GM10248 (cell line): ENCODE measurements around the gene POLE.

Experiments used
- CTCF ChIA-PET: fragments of 300-600 bp; sonication (Branson Sonifier 250); formaldehyde crosslinking; extraction: SDS; loops from one replicate; lab custom pipeline; 2021; ENCODE audit warnings: antibody characterized with exemption; lab: Yijun Ruan, JAX
- POLR2A ChIA-PET: fragments of 350-650 bp; sonication (Branson Sonifier 250); formaldehyde crosslinking; extraction: SDS; loops from one replicate; lab custom pipeline; 2020; ENCODE audit warnings: antibody characterized with exemption; lab: Yijun Ruan, JAX
- DNase-seq: peaks from one replicate; pipeline ENCODE4 v3.0.0; 2012; ENCODE audit errors: extremely low spot score
- TF ChIP-seq, protein P1 (sequence below): IDR thresholded peaks from 2 replicates; pipeline ENCODE4 v1.5.1; 2012; ENCODE audit warnings: mild to moderate bottlenecking, low read depth; ENCODE audit errors: extremely low read depth, missing control alignments, control extremely low read depth

The POLE gene

DNA sequence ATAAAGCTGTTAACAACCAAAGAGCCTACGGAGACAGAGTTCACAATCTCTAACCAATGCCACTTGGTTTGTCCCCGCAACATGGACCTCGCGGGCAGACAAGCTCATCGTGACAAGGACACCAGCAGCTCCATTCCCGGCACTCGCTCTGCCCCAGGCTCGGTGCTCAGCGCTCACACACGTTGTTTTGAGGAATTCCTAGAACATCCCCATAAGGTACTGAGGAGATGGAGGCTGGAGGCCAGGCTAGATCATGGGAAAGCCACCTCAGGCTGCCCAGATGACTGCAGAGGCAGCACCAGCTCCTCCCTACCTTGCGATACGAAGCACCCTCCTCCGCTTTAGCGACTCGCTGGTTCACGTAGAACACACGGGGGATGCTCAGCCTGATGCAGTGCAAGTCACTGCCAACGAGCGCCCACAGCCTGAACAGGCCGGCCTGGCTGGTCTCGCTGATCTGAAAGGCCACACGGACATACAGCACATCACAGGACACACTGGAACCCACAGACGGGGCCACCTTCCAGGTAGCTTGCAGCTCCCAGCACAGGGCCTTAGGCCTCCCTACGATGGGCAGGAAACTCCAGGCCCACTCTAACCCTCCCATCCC, 38.4 kb downstream of the POLE start:
- ChIA-PET POLR2A (no interaction called here), CTCF (interaction anchor here (1.4 to 2.6 kb wide), 3 partner anchors 10 to 34 kb away, joined by 3 to 11 read pairs (median 3); no protein-coding TSS in a partner anchor)
- TF ChIP-seq, protein P1, sequence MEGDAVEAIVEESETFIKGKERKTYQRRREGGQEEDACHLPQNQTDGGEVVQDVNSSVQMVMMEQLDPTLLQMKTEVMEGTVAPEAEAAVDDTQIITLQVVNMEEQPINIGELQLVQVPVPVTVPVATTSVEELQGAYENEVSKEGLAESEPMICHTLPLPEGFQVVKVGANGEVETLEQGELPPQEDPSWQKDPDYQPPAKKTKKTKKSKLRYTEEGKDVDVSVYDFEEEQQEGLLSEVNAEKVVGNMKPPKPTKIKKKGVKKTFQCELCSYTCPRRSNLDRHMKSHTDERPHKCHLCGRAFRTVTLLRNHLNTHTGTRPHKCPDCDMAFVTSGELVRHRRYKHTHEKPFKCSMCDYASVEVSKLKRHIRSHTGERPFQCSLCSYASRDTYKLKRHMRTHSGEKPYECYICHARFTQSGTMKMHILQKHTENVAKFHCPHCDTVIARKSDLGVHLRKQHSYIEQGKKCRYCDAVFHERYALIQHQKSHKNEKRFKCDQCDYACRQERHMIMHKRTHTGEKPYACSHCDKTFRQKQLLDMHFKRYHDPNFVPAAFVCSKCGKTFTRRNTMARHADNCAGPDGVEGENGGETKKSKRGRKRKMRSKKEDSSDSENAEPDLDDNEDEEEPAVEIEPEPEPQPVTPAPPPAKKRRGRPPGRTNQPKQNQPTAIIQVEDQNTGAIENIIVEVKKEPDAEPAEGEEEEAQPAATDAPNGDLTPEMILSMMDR, result no peak
- DNase-seq, result no peak

DNA sequence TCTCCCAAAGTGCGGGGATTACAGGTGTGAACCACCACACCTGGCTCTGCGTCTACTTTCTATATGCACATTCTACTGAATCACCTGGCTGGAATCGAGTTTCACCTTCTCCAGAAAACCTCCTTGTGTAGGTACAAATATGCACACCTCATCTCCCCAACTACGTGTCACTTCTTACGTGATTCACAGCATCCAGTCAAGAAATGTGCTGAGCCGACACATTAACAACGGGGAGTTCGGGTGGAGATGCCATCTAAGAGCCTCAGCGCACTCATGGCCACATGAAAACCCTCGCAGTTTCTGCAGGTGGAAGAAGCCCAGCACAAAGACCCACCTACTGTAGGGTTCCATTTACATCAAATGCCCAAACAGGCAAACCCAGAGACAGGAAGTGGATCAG, 39.3 kb downstream of the POLE start:
- no peak for DNase-seq
- TF ChIP-seq, protein P1, result no peak
- POLR2A ChIA-PET, result no interaction called here
- CTCF ChIA-PET, result interaction anchor here (1.4 kb wide), 2 partner anchors 12 to 33 kb away, joined by 3 read pairs; no protein-coding TSS in a partner anchor

DNA sequence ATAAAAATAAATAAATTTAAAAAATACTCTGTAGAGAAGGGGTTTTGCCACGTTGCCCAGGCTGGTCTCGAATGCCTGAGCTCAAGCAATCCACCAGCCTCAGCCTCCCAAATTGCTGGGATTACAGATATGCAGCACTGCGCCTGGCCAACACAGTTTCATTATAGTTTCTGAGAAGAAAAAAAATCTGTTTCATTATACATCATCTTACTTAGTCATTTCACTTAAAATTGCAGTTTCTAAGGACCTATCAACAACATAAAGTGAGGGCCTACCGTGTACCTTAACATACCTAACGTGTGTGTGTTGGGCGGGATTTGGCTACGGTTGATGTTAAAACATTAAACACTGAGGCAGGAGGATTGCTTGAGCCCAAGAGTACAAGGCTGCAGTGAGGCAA, 40.3 kb downstream of the POLE start:
- TF ChIP-seq, protein P1, result no peak
- POLR2A ChIA-PET, result no interaction called here
- DNase-seq, result no peak
- CTCF ChIA-PET, result interaction anchor here (1.8 kb wide), 1 partner anchor 11 kb away, joined by 5 read pairs; no protein-coding TSS in a partner anchor

DNA sequence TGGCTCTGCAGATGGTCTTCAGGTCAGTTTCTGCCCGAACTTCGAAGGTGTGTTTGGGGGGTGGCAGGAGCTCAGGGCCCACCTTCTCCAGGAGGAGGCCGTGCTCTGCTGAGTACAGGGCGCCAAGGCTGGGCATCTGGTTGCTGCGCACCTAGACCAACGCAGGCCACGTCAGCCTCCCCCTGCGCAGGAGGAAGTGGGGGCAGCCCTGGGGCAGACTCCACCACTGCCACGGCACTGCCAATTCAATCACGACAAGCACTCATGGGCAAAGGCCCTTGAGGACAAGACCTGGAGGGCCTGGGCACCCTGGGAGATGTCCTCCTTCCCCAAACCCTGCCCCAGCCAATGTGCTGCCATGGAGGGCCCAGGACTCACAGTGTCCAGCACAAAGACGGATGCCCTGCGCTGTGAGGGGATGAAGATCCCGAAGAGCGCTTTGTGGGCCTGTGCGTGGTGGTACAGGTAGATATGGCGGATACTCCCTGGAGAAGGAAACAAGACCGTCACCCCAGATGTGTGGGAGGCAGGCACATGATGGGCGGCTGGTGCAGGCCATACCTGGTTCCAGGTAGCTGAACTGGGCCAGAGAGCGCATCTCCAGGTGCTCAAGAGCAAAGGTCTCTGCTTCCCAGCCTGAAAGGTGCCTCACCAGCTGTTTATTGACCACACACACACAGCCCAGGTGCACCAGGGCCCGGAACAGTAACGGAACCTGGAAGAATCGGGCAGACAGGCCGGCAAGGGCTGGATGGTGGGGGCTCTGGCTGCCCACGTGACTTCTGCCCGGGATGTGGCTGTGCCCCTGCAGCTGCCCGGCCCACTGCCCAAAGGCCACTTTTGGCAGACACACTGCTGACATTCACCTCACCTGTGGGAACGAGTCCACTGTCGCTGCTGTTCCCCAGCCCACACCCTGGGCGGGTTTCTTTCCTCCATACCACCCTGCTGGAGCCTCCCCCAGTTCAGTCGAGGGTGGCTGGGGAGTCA, 44.0 kb downstream of the POLE start:
- DNase-seq, result no peak
- POLR2A ChIA-PET, result no interaction called here
- CTCF ChIA-PET, result no interaction called here
- TF ChIP-seq, protein P1, result no peak

DNA sequence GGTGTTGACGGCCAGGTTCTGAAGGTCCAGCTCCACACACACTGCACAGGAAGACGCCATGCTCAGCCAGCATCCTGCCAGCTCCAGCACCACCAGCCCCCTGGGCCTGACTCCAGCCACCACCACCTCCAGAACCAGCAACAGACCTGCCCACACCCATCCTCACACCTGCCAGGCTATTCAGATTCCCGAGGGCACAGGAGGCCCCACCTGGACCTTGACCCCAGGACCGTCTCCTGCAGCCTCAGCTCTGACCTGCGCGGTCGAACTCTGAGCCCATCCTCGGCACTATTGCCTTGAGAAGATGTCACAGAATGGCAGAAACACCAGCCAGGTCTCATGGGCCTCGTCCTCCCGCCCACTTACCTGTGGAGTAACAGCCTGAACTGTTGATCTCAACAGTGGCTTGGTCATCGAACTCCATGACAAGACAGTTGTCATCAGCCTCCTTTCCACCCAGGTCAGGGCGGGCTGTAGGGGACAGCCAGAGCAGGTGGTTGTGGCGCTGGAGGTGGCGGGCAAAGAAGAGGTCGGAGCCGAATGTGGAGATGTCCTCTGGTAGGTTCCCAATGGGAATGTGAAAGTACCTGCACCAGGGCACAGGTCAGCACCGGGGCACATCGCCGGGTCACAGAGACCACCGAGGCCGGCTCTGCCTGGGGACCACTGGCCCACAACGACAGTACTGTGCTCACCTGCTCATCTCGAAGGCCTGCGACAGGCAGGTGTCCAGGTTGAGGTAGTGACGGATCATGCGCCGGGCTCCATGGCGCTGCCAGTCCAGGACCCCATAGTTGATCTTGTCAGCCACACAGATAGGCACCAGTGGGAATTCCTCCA, 45.1 kb downstream of the POLE start:
- DNase-seq, result no peak
- TF ChIP-seq, protein P1, result no peak
- CTCF ChIA-PET, result interaction anchor here (1.0 kb wide), 1 partner anchor 25 kb away, joined by 3 read pairs; no protein-coding TSS in a partner anchor
- POLR2A ChIA-PET, result no interaction called here
